ENCODE data around the gene POU2F2.

- TF ChIP-seq CTCF (conservative IDR thresholded peaks at IDR 0.05 in 1 of 2, IDR thresholded peaks at IDR 0.05 in 1 of 2; ENCODE audit: extremely low read depth in 1 of 2, insufficient read depth in 1 of 2, low read depth in 1 of 2, low read length in 2 of 2) (no peak), EZH2 (IDR thresholded peaks at IDR 0.05; ENCODE audit: borderline replicate concordance, low read length) (no peak)
These were observed 34.8 kb downstream of the POU2F2 start for GRCh38 chr19:42097461-42097860.

All from mammary epithelial cell (primary cell).